SK-N-SH (cell line): ENCODE results near the gene ZNF438.

Experiments used
- CHD2 ChIP-seq: fragments of 150-350 bp; IDR thresholded peaks from 2 replicates; pipeline ENCODE4 v1.6.1; 2018; ENCODE audit warnings: low read length; ENCODE audit not compliant: partially characterized antibody
- CTCF ChIP-seq: fragments of 200-600 bp; sonication (generic); IDR thresholded peaks from 2 replicates; pipeline ENCODE4 v1.6.1; 2017; ENCODE audit warnings: antibody characterized with exemption, mild to moderate bottlenecking, moderate library complexity
- EZH2phosphoT487 ChIP-seq: fragments of 200-600 bp; sonication (generic); IDR thresholded peaks from 2 replicates; pipeline ENCODE4 v1.6.1; 2017; ENCODE audit warnings: low read depth, mixed run types, mild to moderate bottlenecking, antibody characterized with exemption, moderate library complexity, borderline replicate concordance
- FOXM1 ChIP-seq: IDR thresholded peaks from 2 replicates; pipeline ENCODE4 v1.4.0; 2012; ENCODE audit warnings: low read depth, mild to moderate bottlenecking
- MEF2A ChIP-seq: IDR thresholded peaks from 2 replicates; pipeline ENCODE4 v1.4.0; 2012; ENCODE audit warnings: low read depth, borderline replicate concordance
- POLR2AphosphoS5 ChIP-seq: IDR thresholded peaks from 2 replicates; pipeline ENCODE4 v1.6.1; 2012; ENCODE audit warnings: low read depth, low read length
- RAD21 ChIP-seq: IDR thresholded peaks from 2 replicates; pipeline ENCODE4 v1.6.1; 2012; ENCODE audit warnings: mild to moderate bottlenecking, low read length
- SIN3A ChIP-seq: IDR thresholded peaks from 2 replicates; pipeline ENCODE4 v1.6.1; 2012; ENCODE audit warnings: low read depth, mild to moderate bottlenecking, low read length, moderate library complexity, borderline replicate concordance
- TAF1 ChIP-seq: IDR thresholded peaks from 2 replicates; pipeline ENCODE4 v1.6.1; 2012; ENCODE audit warnings: low read depth, mild to moderate bottlenecking, low read length, moderate library complexity, borderline replicate concordance
- USF1 ChIP-seq: IDR thresholded peaks from 2 replicates; pipeline ENCODE4 v1.4.0; 2012; ENCODE audit warnings: low read depth, borderline replicate concordance

DNA sequence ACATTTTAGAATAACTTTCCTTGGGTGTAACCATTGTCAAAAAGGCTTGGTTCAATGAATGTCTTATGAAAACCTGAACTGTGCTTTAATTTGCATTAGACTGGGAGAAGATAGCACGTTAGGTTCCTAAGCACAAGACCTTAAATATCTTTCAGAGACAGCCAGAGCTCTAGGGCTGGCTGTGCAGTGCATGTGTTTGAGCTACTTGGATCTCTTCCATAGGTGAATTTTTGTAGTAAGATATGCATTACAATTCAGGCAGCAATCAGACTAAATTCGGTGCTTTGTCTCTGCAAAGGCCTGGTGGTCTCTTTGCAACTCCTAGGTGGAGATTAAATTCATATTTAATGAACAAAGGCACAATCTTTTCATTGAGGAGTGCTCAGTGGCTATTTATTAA is 192.0 kb downstream of the ZNF438 start:
- no peak for TF ChIP-seq TAF1
- TF ChIP-seq CTCF = no peak
- no peak for TF ChIP-seq RAD21
- no peak for TF ChIP-seq FOXM1
- TF ChIP-seq USF1 = no peak
- TF ChIP-seq EZH2phosphoT487 = no peak
- no peak for TF ChIP-seq CHD2
- TF ChIP-seq SIN3A = no peak
- TF ChIP-seq MEF2A = no peak
- TF ChIP-seq POLR2AphosphoS5 = no peak
